Measurements from ENCODE around the gene ECHS1. TPM values are rescaled to one million over a fixed set of nuclear protein-coding genes. Genes with fewer than 3 reads are reported as not detected.

The ECHS1 gene
- total RNA-seq, 1 experiment from 2014 or later, result 160 TPM

GRCh38 chr10:133358162-133358924 lies 14.8 kb downstream of the ECHS1 start:
- no peak for DNase-seq (ENCODE audit: low spot score)

GRCh38 chr10:133357285-133358161 lies 15.6 kb downstream of the ECHS1 start, which contains the start of gene FUOM:
Gene FUOM, minus strand, starts transcription at chr10:133358019. Its CDS starts 12 bp downstream, at chr10:133358007.
- peak; percentile 35 for DNase-seq (ENCODE audit: low spot score)

GRCh38 chr10:133356549-133357284 lies 16.4 kb downstream of the ECHS1 start:
- DNase-seq (ENCODE audit: low spot score), result no peak

- no peak for DNase-seq (ENCODE audit: low spot score)
Measured at GRCh38 chr10:133355991-133356390, 17.2 kb downstream of the ECHS1 start.

GRCh38 chr10:133355266-133355665 lies 17.9 kb downstream of the ECHS1 start:
- DNase-seq (ENCODE audit: low spot score), result no peak

- DNase-seq (ENCODE audit: low spot score), result no peak
Measured at GRCh38 chr10:133354672-133355240, 18.4 kb downstream of the ECHS1 start.

- no peak for DNase-seq (ENCODE audit: low spot score)
Measured at GRCh38 chr10:133353988-133354605, 19.1 kb downstream of the ECHS1 start.

GRCh38 chr10:133353202-133353959 lies 19.8 kb downstream of the ECHS1 start:
- DNase-seq (ENCODE audit: low spot score), result no peak

- DNase-seq (ENCODE audit: low spot score), result no peak
Measured at GRCh38 chr10:133351408-133352318, 21.5 kb downstream of the ECHS1 start.

- peak; percentile 37 for DNase-seq (ENCODE audit: low spot score)
Measured at GRCh38 chr10:133350950-133351329, 22.2 kb downstream of the ECHS1 start.

GRCh38 chr10:133350283-133350949 lies 22.7 kb downstream of the ECHS1 start:
- no peak for DNase-seq (ENCODE audit: low spot score)

GRCh38 chr10:133349577-133350011 lies 23.6 kb downstream of the ECHS1 start:
- no peak for DNase-seq (ENCODE audit: low spot score)

- no peak for DNase-seq (ENCODE audit: low spot score)
Measured at GRCh38 chr10:133349160-133349568, 24.0 kb downstream of the ECHS1 start.

GRCh38 chr10:133347710-133348517 lies 25.2 kb downstream of the ECHS1 start:
- peak; percentile 30 for DNase-seq (ENCODE audit: low spot score)

GRCh38 chr10:133346413-133346812 lies 26.7 kb downstream of the ECHS1 start:
- no peak for DNase-seq (ENCODE audit: low spot score)

- DNase-seq (ENCODE audit: low spot score), result no peak
Measured at GRCh38 chr10:133344236-133344635, 28.9 kb downstream of the ECHS1 start.

- no peak for DNase-seq (ENCODE audit: low spot score)
Measured at GRCh38 chr10:133343558-133343957, 29.6 kb downstream of the ECHS1 start.

GRCh38 chr10:133342942-133343341 lies 30.2 kb downstream of the ECHS1 start:
- DNase-seq (ENCODE audit: low spot score), result no peak
